AG08395 (cell line): ENCODE results near the gene PEDS1.
"Not testable (repeated sequence)": the region's sequence is repeated elsewhere in the genome, so short reads cannot be mapped to it uniquely, and the experiment has no call there.

ENCODE experiments used
- DNase-seq: peaks from one replicate; pipeline ENCODE4 v3.0.0; 2012; ENCODE audit warnings: mixed read lengths, low spot score

The PEDS1 gene

DNA sequence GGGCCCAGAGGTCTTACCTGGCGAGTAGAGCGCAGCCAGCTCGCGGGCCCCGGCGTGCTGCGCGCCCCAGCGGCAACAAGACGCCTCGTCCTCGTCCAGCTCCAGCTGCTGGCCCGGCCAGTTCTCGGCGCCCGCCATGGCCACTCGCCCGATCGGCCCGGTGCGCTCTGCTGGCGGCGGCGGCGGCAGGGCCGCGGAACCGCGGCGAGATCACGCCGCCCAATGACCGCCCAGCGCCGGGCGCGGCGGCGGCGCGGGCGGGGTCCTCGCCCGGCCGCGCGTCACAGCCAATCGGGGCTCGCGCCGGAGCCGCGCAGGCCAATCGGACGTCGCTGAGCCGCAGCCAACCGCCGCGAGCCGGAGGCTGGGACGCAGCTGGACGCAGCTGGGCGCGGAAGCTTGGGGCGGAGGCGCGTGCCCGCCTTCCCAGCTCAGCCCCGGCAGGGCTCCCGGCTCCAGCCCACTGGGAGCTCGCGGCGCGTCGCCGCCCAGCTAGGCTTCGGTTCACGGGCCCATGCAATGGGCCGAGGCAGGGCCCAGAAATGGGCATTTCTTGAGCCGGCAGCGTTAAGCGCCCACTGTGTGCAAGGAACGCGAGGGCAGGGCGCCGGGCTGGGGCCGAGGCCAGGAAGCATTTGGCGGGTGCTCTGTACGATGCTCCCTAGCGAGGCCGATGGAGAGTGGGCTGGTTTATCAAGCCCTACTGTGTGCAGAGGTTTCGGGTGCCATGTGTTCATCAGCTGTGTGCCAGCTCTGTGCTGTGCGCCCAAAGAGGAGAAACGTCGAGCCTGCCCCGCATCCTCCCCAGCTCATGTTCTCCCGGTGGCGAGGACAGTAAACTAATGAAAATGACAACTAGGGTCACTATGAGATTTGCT is at the start of gene PEDS1:
Gene PEDS1 (minus strand): TSS at position 224 of the 878 bp plus-strand sequence. CDS start 86 bp downstream, at position 138.
- DNase-seq: peak; percentile 98

DNA sequence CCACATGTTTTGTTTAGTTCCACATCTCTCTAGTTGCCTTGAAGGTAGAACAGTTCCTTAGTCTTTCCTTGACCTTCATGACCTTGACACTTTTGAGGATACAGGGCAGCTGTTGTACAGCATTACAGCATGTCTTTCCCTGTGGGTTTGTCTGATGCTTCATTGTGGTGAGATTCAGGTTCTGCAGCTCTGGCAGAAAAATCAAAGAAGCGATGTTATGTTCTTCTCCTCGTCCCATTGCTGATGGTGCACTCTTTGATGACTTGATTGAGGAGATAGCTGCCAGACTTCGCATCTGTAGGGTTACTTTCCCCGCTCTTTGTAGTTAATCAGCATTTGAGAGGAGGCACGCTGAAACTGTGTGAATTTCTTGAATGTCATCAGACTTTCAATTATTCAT is 49.2 kb upstream of the PEDS1 start:
- DNase-seq: no peak

DNA sequence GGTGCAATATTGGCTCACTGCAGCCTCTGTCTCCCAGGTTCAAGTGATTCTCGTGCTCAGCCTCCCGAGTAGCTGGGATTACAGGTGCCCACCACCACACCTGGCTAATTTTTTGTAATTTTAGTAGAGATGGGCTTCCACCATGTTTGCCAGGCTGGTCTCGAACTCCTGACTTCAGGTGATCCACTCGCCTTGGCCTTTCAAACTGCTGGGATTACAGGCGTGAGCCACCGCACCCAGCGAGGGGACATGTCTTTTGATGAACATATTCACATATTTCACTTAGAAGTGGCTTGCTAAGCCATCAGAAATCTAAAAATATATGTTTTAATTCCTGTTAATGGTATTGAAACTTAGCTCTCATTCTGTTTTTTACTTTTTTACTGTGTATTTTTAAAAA is 48.2 kb upstream of the PEDS1 start:
- DNase-seq: not testable (repeated sequence)

DNA sequence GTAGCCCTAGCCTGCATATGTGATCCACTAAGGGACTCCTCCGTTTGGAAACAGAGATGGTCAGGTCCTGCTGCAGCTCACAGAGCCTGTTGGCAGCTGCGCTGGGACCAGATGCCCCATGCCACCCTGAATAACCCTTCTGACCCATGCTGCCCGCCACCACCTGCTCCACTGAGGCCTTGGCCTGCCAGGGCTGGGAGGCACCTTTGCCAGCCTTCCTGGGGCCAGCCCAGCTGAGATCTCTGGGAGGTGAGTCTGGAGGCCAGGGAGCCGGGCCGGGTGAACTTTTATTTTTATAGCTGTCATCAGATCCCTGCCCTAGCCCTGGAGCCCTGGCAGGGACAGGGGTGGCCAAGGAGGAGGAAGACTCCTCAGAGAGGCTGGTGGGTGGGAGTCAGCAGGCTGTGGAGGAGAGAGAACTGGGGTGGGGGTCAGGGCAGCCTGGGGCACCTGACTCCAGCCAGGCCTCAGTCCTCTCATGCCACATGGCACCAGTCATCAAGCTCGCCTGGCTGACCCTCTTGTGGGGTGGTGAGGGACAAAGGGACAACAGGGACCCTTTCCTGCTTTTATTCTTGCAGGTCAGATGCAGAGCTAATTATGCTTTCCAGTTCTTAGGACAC is 47.1 kb upstream of the PEDS1 start:
- no peak for DNase-seq

DNA sequence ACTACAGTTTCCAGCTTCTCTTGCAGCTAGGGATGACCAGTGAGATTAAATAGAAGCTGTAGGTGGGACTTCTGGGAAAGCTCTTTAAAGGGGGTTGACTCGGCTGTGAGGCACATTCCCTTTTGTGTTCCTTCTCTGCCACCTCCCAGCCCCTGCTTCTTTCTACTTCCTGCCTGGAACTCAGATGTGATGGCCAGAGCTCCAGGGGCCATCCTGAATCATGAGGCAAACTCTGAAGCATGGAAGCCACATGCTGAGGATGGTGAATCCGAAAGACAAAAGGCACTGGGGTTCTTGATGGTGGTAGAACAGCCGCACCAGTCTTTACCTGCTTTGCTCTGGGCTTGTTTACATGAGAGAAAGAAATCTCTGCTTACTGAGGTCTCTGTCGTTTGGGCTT is 46.2 kb upstream of the PEDS1 start:
- DNase-seq: no peak

DNA sequence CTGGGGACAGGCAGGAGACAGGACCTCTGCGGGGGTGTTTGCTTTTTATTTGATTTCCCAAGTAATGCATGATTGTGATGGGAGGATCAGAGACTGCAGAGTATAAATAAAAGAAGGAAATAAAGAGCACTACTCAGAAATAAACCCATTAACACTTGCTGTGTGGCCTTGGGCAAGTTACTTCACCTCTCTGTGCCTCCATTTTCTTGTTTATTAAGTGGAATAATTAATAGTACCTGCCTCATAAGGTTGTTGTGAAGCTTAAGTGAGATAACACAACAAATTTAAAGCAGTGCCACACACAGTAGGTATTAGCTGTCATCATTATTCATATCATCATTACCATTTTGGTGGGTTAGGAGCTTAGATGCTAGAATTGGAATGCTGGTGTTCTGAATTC is 45.2 kb upstream of the PEDS1 start:
- no peak for DNase-seq

DNA sequence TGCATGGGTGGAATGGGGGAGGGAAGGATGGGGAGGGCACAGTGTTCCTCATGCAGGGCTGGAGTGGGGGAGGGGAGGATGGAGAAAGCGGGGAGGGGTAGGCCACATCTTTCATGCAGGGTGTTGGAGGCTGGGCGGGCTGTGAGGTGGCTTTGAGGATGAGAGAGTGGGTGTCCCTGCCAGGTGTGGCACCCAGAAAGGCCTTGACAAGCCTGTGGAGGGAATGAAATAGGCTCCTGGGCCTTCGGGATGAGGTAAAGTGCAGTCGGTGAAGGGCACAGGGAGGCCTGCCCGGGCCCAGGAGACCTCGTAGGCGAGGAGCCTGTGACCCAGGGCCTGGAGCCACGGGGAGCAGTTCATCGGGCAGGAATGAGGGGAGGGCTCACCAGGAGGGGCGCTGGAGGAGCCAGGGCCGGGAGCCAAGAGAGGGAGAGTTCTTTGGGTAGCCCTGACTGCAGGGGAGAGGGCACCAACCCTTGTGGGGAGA is 44.7 kb upstream of the PEDS1 start:
- DNase-seq: no peak

DNA sequence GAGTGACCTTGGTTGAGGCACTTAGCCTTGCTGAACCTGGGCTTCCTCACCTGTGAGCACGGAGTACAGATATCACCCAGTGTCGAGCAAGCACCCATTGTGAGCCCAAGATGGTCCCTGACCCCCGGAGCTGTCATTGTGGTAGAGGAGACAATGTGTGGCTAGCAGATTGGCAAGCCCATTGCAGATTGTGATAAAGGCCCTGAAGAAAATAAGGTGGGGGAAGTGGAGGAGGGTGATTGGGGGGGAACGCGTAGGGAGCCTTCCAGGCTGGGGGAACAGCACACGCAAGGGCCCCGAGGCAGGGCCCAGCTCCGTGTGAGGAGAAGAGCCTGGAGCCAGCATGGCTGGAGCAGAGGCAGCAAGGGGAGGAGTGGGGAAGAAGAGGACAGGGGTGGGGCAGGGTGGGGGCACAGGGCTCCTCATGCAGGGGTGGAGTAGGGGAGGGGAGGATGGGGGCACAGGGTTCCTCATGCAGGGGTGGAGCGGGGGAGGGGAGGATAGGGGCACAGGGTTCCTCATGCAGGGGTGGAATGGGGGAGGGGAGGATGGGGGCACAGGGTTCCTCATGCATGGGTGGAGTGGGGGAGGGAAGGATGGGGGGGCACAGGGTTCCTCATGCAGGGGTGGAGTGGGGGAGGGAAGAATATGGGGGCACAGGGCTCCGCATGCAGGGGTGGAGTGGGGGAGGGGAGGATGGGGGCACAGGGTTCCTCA is 44.1 kb upstream of the PEDS1 start:
- DNase-seq: no peak

DNA sequence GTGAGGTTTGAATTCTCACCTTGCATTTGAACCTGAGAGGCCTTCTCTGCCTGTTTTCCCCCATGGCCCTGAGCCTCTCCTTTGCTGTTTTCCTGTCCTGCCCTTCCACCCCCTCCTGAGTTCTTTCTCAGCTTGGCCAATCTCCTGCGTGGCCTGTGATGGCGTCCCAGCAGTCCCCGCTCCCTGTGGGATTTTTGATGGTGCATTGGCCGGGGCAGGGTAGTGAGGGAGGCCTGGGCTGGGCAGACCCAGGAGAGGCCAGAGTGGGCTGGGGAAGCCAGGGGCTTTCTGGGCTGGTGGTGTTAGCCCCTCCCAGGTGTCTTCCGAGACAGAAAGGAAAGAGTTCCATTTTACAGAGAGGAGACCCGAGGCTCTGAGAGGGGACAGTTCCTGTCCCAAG is 43.4 kb upstream of the PEDS1 start:
- no peak for DNase-seq

DNA sequence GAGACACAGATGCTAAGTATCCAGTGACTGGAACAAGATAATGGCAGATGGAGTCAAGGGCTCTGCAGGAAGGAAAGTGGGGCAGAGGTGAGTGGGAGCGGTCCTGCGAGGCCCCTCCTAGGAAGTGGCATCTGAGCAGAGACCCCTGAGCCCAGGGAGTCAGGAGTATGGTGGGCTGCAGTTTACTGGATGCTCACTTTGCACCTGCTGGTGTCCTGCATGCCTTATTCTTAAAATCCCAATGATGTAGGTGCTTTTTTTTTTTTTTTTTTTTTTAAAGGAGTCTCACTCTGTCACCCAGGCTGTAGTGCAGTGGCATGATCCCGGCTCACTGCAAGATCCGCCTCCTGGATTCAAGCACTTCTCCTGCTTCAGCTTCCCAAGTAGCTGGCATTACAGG is 42.7 kb upstream of the PEDS1 start:
- DNase-seq: no peak

DNA sequence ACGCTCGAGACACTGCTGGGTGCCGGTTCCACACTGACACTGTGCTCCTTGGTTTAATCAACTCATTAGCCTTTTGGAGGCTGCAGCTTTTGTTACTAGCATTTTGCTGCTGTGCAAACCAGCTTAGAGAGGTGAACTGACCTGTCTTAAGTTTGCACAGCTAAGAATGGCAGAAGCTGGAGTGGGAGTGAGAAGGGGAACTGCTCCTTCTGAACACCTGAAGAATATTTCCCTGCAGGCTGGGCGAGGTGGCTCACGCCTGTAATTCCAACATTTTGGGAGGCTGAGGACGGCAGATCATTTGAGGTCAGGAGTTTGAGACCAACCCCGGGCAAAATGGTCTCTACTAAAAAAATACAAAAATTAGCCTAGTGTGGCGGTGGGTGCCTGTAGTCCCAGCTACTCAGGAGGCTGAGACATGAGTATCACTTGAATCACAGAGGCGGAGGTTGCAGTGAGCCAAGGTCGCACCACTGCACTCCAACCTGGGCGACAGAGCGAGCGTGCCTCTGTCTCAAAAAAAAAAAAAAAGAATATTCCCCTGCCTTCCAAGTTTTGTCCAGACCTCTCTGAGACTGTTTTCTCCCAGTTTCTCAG is 42.1 kb upstream of the PEDS1 start:
- DNase-seq: no peak

DNA sequence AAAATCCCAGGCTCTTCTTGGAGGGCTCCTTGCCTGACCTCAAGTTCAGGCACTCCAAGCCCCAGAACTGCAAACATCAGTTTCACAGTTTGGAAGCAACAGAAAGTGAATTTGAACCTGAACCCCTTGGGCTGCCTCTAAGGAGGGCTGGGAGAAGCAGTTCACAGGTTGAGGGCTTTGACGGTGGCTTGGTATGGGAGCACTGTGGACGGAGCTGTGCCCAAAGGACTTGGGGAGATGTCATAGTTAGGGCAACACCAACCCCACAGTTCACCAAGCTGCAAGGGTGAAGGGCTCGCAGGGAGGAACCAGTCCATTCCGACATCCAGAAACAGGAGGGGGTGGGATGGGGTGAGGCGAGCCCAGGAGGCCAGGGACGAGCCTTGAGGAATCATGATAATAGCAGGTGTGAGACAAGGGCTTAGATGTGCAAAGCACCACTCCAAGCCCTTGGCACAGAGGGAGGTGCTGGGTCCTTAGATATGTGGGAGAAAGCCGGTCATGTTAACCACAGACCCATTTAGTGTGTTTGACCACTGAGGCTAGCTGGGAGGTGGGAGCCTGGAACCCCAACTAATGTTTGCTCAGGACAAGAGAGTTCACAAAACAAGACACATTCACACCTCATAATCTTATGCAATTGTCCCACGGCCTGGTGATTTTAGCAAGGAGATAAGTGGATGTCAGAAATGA is 41.5 kb upstream of the PEDS1 start:
- no peak for DNase-seq

DNA sequence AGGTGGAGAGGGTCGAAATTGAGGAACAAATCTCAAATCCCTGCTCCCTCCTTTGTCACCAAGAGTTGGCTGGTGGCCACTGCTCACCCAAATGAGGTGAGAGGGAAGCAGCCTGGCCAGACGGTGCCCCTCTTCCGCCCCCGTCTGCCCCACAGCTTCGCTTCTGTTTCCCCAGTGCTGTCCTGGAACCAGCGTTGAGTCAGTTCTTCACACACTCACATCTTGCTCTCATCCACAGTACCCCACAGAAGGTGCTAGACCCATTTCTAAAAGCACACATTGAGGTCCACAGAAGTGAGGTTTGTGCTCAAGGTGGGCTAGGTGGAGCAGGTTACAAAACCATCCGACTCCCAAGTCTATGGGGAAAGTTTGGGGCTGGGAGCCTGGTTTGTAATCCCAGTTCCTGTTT is 40.9 kb upstream of the PEDS1 start:
- no peak for DNase-seq

DNA sequence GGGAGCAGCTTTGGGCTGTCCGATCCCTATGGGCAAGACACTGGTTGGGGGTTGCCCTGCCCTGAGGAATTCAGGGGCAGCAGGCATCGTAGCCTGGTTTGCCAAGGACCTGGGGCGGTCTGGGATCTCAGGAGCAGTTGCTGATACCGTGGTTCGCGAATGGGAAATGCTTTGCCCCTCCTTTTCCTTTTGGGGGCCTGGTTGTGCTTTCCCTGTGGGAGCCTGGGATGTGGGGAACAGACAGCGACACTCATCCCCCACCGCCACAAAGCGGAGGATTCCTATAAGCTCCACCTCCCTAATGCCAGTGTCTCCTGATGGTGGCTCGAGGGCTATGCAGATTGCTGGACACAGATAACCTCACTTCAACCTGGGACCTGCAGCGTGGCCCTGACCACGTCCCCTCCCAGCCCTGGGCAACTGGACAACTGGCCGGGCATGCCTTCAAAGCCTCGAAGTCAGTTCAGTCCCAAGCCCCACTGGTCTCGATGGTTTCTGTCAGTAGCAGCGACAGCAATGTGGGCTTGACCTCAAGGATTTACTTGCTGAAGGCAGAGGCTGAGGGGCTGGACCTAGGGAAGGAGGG is 40.4 kb upstream of the PEDS1 start:
- peak; percentile 40 for DNase-seq

DNA sequence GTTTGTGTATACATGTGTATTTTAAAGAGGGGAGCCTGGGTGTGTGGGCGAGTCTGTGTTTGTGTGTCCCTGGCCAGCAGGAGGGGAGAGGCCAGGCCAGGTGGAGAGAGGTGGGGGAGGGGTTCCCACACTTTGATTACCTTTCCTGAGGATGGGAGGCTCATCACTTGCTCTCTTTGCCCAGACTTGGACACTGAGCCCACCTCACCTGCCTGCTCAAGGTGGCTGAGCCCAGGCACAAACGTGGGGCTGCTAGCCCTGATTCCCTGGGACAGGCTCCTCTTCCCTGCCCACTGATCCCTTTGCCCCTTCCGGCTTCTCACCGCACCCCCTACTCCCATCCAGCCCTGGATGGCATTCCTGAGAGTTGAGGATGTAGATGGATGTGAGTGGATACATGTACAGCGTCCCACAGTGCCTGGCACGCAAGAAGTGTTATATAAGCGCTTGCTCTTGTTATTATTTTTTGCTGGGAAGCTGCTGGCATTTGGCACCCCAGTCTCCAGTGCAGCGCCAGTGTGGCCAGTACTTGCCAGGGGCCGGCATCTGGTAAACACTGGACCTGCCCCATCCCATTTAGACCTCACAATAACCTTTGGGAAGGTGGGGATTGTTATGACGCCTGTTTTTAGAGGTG is 39.8 kb upstream of the PEDS1 start:
- peak; percentile 49 for DNase-seq

DNA sequence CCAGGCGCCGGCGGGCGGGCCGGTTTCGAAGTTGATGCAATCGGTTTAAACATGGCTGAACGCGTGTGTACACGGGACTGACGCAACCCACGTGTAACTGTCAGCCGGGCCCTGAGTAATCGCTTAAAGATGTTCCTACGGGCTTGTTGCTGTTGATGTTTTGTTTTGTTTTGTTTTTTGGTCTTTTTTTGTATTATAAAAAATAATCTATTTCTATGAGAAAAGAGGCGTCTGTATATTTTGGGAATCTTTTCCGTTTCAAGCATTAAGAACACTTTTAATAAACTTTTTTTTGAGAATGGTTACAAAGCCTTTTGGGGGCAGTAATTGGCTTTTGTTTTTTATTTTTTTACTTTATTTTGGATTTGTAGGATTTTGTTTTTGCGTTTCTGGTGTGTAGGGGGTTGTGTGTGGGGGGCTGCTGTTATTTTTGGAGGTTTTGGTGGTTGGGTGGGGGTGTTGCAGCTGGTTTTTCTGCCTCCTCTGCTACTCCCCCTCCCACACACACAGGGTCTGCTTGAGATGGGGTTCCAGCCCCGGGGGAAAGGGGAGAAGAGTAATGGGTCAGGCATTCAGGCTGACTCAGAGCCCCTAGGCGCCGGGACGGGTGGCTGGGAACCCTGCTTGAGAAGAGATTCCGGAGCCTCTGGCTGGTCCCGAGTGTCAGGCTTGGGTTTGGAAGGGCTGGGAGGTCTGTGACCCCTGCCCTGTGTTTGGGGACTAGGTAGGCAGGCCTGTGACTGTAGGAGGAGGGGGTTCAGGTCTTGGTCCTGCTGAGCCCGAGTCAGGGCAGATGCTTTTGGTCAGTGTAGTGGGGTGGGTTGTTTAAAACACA is 39.1 kb upstream of the PEDS1 start:
- peak; percentile 81 for DNase-seq

DNA sequence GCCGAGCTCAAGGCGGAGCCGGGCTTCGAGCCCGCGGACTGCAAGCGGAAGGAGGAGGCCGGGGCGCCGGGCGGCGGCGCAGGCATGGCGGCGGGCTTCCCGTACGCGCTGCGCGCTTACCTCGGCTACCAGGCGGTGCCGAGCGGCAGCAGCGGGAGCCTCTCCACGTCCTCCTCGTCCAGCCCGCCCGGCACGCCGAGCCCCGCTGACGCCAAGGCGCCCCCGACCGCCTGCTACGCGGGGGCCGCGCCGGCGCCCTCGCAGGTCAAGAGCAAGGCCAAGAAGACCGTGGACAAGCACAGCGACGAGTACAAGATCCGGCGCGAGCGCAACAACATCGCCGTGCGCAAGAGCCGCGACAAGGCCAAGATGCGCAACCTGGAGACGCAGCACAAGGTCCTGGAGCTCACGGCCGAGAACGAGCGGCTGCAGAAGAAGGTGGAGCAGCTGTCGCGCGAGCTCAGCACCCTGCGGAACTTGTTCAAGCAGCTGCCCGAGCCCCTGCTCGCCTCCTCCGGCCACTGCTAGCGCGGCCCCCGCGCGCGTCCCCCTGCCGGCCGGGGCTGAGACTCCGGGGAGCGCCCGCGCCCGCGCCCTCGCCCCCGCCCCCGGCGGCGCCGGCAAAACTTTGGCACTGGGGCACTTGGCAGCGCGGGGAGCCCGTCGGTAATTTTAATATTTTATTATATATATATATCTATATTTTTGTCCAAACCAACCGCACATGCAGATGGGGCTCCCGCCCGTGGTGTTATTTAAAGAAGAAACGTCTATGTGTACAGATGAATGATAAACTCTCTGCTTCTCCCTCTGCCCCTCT is 38.2 kb upstream of the PEDS1 start:
- no peak for DNase-seq

DNA sequence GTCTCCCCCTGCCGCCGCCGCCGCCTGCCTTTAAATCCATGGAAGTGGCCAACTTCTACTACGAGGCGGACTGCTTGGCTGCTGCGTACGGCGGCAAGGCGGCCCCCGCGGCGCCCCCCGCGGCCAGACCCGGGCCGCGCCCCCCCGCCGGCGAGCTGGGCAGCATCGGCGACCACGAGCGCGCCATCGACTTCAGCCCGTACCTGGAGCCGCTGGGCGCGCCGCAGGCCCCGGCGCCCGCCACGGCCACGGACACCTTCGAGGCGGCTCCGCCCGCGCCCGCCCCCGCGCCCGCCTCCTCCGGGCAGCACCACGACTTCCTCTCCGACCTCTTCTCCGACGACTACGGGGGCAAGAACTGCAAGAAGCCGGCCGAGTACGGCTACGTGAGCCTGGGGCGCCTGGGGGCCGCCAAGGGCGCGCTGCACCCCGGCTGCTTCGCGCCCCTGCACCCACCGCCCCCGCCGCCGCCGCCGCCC is 37.6 kb upstream of the PEDS1 start:
- peak; percentile 30 for DNase-seq
